ENCODE measurements around the gene OPALIN.
A peak's percentile ranks its signal among the peaks of the same experiment; 100 is the strongest.
"Not testable (repeated sequence)": the region's sequence is repeated elsewhere in the genome, so short reads cannot be mapped to it uniquely, and the experiment has no call there.

The OPALIN gene

DNA sequence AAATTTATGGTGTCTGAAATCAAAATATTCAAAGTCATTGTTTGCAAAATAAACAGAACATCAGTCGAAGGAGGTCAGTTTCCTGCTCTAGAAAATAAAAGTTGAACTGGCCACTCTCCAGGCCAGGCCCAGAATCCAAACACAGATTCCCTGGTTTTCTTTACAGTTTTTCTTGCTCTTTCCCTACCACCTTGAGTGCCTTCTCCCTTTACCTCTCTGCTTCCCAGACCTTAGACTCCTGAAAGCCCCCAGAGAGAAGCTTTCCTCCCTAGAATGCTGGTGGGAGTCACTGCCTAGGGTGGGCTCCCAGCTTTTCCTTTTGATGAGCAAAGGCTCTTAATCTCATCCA, 48.5 kb downstream of the OPALIN start:
- peaks cover 74% of the 10 kb centered on the region for H3K4me1 ChIP-seq (ENCODE audit: insufficient read depth, low read length, severe bottlenecking)
- H3K27me3 ChIP-seq (ENCODE audit: insufficient read depth, low read length): no peaks in the 10 kb centered on the region
- H3K4me3 ChIP-seq (ENCODE audit: low read depth, low read length, poor library complexity, severe bottlenecking): no peak overlapping the region
- H3K9me2 ChIP-seq (ENCODE audit: low read depth, low read length): no peaks in the 10 kb centered on the region
- H3K27ac ChIP-seq (ENCODE audit: low read depth, low read length, poor library complexity, severe bottlenecking): peak overlapping the region; percentile 51
- no peak overlapping the region for H3K9ac ChIP-seq (ENCODE audit: low read length)
- H3K79me2 ChIP-seq (ENCODE audit: insufficient read depth, low read length): no peaks in the 10 kb centered on the region
- no peaks in the 10 kb centered on the region for H3K36me3 ChIP-seq (ENCODE audit: insufficient read depth, low read length)
- H2AFZ ChIP-seq (ENCODE audit: low read length): no peak overlapping the region
- H3F3A ChIP-seq (ENCODE audit: insufficient read depth, low read length): no peaks in the 10 kb centered on the region
- no peaks in the 10 kb centered on the region for H3K9me3 ChIP-seq (ENCODE audit: low read length)
- no peaks in the 10 kb centered on the region for H4K20me1 ChIP-seq (ENCODE audit: insufficient read depth, low read length)
- H3K4me2 ChIP-seq (ENCODE audit: low read length): no peak overlapping the region
- TF ChIP-seq EZH2 (IDR thresholded peaks at IDR 0.05; ENCODE audit: borderline replicate concordance, low read length): no peak
- TF ChIP-seq, protein P1, sequence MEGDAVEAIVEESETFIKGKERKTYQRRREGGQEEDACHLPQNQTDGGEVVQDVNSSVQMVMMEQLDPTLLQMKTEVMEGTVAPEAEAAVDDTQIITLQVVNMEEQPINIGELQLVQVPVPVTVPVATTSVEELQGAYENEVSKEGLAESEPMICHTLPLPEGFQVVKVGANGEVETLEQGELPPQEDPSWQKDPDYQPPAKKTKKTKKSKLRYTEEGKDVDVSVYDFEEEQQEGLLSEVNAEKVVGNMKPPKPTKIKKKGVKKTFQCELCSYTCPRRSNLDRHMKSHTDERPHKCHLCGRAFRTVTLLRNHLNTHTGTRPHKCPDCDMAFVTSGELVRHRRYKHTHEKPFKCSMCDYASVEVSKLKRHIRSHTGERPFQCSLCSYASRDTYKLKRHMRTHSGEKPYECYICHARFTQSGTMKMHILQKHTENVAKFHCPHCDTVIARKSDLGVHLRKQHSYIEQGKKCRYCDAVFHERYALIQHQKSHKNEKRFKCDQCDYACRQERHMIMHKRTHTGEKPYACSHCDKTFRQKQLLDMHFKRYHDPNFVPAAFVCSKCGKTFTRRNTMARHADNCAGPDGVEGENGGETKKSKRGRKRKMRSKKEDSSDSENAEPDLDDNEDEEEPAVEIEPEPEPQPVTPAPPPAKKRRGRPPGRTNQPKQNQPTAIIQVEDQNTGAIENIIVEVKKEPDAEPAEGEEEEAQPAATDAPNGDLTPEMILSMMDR (IDR thresholded peaks at IDR 0.05; ENCODE audit: low read length): no peak

DNA sequence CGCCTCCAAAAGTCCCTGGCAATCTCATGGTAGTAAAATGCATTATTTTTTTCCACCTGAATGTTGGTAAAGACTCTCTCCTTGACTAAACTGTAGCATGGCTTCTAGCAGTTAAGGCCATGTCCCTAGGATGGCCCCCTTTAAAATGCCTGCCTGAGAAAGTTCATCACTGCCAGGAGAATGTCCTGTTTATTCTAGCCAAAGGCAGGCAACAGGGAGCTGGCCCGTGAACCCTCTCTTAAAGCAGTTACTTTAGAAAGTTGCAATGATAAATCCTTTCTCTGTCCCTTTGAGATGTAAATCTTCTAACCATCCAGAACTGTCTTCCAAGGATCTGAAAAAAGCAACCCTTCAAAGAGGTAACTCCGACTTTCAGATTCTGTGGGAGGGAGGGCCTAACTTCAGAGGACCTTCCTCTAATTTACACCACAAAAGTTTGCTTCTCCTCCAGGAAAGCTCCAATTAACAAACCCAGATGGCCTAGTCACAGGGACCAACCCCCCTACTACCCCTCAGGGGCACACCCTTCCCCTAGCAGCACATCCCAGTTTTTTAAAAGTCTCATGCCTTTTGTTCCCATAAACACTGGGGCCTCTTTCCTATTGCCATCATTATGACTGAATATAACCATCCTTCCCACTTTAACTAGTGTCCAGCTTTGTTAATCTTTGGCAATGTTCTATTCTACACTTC, 49.0 kb downstream of the OPALIN start:
- peaks cover 79% of the 10 kb centered on the region for H3K4me1 ChIP-seq (ENCODE audit: insufficient read depth, low read length, severe bottlenecking)
- no peak overlapping the region for H2AFZ ChIP-seq (ENCODE audit: low read length)
- H4K20me1 ChIP-seq (ENCODE audit: insufficient read depth, low read length): no peaks in the 10 kb centered on the region
- H3K9ac ChIP-seq (ENCODE audit: low read length): no peak overlapping the region
- H3K9me3 ChIP-seq (ENCODE audit: low read length): no peaks in the 10 kb centered on the region
- no peaks in the 10 kb centered on the region for H3F3A ChIP-seq (ENCODE audit: insufficient read depth, low read length)
- H3K79me2 ChIP-seq (ENCODE audit: insufficient read depth, low read length): no peaks in the 10 kb centered on the region
- H3K27me3 ChIP-seq (ENCODE audit: insufficient read depth, low read length): no peaks in the 10 kb centered on the region
- peak overlapping the region; percentile 51 for H3K27ac ChIP-seq (ENCODE audit: low read depth, low read length, poor library complexity, severe bottlenecking)
- H3K9me2 ChIP-seq (ENCODE audit: low read depth, low read length): no peaks in the 10 kb centered on the region
- no peak overlapping the region for H3K4me2 ChIP-seq (ENCODE audit: low read length)
- TF ChIP-seq EZH2 (IDR thresholded peaks at IDR 0.05; ENCODE audit: borderline replicate concordance, low read length): no peak
- TF ChIP-seq, protein P1 (IDR thresholded peaks at IDR 0.05; ENCODE audit: low read length): no peak
- no peaks in the 10 kb centered on the region for H3K36me3 ChIP-seq (ENCODE audit: insufficient read depth, low read length)
- H3K4me3 ChIP-seq (ENCODE audit: low read depth, low read length, poor library complexity, severe bottlenecking): no peak overlapping the region

DNA sequence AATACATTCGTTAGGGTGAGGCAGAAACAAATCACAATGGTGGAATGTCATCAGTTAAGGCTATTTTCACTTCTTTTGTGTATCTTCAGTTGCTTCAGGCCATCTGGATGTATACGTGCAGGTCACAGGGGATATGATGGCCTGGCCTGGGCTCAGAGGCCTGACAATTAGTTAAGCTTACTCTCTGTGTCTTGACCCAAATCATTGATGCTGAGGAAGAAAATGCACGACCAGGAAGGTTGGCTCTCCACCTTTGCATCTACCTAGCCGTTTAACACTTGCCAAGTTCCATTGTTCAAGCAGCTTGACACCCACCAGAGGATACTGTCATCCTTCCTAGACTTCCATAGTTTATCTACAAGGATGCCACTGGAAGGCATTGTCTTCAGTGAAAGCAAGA, 49.9 kb downstream of the OPALIN start:
- not testable (repeated sequence) for H3K9ac ChIP-seq (ENCODE audit: low read length)
- peaks cover 82% of the 10 kb centered on the region for H3K4me1 ChIP-seq (ENCODE audit: insufficient read depth, low read length, severe bottlenecking)

DNA sequence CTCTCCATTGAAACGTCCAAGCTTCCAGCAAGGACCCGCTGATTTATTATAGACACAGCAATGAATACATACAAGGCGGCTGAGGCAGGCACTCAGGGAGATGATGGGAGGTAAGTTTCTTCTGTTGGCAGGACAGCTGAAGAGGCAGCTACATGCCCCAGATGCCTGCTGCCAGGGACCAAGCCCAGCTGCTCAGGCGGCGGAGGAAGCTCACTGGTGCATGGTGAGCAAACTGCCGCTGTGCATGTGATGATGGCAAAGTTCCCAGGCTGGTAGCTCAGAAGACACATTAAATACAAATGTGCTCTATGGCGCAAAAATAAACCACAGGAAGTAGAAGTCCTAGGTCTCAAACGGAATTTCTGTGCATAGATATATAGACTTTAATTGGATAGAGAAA, 52.3 kb downstream of the OPALIN start:
- Histone ChIP-seq H3K4me1 (ENCODE audit: insufficient read depth, low read length, severe bottlenecking) (peaks cover 71% of the 10 kb centered on the region), H3K4me3 (ENCODE audit: low read depth, low read length, poor library complexity, severe bottlenecking) (peak overlapping the region; percentile 18)
- no peak for TF ChIP-seq EZH2 (IDR thresholded peaks at IDR 0.05; ENCODE audit: borderline replicate concordance, low read length)
- TF ChIP-seq, protein P1 (IDR thresholded peaks at IDR 0.05; ENCODE audit: low read length): no peak

More for the DNA sequence above, 49.9 kb downstream of the OPALIN start:
- not testable (repeated sequence) for H3K9me3 ChIP-seq (ENCODE audit: low read length); H3K9me2 ChIP-seq (ENCODE audit: low read depth, low read length); H3K79me2 ChIP-seq (ENCODE audit: insufficient read depth, low read length); H3K27me3 ChIP-seq (ENCODE audit: insufficient read depth, low read length); H3F3A ChIP-seq (ENCODE audit: insufficient read depth, low read length); H3K36me3 ChIP-seq (ENCODE audit: insufficient read depth, low read length); H3K4me3 ChIP-seq (ENCODE audit: low read depth, low read length, poor library complexity, severe bottlenecking); H4K20me1 ChIP-seq (ENCODE audit: insufficient read depth, low read length); H3K27ac ChIP-seq (ENCODE audit: low read depth, low read length, poor library complexity, severe bottlenecking); H2AFZ ChIP-seq (ENCODE audit: low read length); H3K4me2 ChIP-seq (ENCODE audit: low read length)

More for the DNA sequence above, 52.3 kb downstream of the OPALIN start:
- Histone ChIP-seq H4K20me1 (ENCODE audit: insufficient read depth, low read length) (no peaks in the 10 kb centered on the region), H3K9me3 (ENCODE audit: low read length) (no peaks in the 10 kb centered on the region), H3K36me3 (ENCODE audit: insufficient read depth, low read length) (no peaks in the 10 kb centered on the region), H3K9me2 (ENCODE audit: low read depth, low read length) (no peaks in the 10 kb centered on the region), H3K27ac (ENCODE audit: low read depth, low read length, poor library complexity, severe bottlenecking) (peak overlapping the region; percentile 72), H3K9ac (ENCODE audit: low read length) (peak overlapping the region; percentile 43; the same call in 1 of the 2 replicates), H3K27me3 (ENCODE audit: insufficient read depth, low read length) (no peaks in the 10 kb centered on the region), H3K4me2 (ENCODE audit: low read length) (peak overlapping the region; percentile 41), H3K79me2 (ENCODE audit: insufficient read depth, low read length) (no peaks in the 10 kb centered on the region), H3F3A (ENCODE audit: insufficient read depth, low read length) (no peaks in the 10 kb centered on the region), H2AFZ (ENCODE audit: low read length) (no peak overlapping the region)
